Retinal pigment epithelial cell (primary cell): ENCODE measurements around the gene SYTL1.
"Not testable (repeated sequence)": the region's sequence is repeated elsewhere in the genome, so short reads cannot be mapped to it uniquely, and the experiment has no call there.

Experiments used
- DNase-seq: peaks from one replicate; pipeline ENCODE4 v3.0.0-alpha.2; 2010; ENCODE audit warnings: low read depth
- H3K4me3 ChIP-seq: 2 replicates; pipeline ENCODE4 v1.5.1; 2011; ENCODE audit warnings: mild to moderate bottlenecking, low read length, control low read depth, moderate library complexity
- TF ChIP-seq, protein P1 (sequence below): conservative IDR thresholded peaks from 2 replicates; pipeline ENCODE4 v1.5.1; 2011; ENCODE audit warnings: low read depth, low read length, control low read depth, inconsistent platforms

The SYTL1 gene

DNA sequence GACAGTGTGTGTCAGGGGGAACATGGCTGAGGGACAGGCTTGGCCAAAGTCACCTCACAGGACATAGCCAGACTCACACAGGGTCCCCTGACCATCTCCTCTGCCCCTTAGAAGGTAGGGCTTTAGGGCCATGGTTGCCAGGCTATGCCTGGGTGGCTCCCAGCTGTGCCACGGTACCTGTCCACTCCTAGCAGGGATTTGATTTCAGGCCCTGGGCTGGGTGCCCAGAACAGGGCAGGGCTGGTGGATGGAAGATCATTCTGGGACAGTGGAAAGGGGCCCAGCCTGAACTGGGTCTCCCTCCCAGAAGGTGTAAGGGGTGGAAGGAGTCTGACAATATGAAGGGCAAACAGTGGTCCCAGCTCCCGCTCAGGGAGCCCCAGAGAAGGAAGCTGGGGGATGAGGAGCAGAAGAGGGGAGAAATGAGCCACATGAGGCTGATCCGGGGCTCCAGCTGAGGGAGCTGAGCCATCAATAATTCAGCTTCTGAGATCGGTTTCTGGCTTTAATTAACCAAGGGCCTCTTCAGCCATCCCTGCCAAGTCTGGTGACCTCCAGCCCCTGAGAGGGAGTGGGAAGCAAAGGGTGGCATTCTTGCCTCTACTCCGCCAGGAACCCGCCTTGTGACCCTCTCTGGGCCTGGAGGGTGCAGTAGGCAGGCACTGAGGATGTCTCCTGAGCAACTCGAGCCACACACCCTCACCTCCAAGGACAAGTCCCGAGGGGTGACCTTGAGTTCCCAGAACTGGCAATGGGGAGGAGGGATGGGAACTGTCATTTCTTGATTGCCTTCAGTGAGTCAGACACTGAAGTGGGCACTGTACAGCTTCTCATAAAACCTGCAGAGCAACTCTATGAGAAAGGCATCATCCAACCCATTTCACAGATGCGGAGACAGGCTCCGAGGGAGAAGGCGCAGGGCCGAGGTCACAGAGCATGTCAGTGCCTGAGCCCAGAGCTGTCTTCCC, 39.2 kb downstream of the SYTL1 start:
- TF ChIP-seq, protein P1, sequence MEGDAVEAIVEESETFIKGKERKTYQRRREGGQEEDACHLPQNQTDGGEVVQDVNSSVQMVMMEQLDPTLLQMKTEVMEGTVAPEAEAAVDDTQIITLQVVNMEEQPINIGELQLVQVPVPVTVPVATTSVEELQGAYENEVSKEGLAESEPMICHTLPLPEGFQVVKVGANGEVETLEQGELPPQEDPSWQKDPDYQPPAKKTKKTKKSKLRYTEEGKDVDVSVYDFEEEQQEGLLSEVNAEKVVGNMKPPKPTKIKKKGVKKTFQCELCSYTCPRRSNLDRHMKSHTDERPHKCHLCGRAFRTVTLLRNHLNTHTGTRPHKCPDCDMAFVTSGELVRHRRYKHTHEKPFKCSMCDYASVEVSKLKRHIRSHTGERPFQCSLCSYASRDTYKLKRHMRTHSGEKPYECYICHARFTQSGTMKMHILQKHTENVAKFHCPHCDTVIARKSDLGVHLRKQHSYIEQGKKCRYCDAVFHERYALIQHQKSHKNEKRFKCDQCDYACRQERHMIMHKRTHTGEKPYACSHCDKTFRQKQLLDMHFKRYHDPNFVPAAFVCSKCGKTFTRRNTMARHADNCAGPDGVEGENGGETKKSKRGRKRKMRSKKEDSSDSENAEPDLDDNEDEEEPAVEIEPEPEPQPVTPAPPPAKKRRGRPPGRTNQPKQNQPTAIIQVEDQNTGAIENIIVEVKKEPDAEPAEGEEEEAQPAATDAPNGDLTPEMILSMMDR: no peak
- no peak for DNase-seq

DNA sequence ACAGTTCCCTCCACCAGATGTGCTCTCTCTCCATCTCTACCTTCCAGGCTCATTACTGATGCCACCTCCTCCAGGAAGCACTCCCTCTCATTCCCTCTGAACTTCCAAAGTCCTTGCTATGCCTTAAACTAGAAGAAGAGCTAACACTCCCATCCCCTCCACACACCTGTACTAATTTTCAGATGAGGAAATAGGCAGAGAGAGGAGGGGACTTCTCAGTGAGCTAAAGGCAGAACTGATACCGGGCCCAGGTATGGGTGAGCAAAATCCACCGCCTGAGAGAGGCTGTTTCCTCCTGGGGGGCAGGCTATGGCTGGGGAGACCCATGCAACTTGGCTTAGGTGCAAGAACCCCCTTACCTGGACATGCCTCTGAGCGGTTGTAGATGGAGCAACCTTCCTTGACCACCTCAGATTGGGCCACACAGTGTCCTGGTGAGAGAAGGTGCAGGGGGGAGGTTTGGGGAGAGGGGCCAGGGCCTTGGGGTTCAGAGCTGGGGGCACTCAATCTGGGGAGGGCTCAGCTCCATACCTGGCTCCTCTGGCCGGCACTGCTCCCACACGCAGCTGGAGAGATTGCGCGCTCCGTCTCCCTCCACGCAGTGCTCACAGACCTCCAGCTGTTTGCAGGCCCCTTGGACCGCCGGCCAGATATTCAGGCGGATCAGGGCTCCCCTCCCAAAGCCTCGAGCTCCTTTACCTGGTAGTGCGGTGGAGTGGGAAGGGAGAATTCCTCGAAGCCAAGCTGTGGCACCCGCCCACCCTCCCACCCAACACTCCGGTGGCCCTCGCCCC, 40.3 kb downstream of the SYTL1 start:
- H3K4me3 ChIP-seq: no peak overlapping the region
- TF ChIP-seq, protein P1: no peak
- DNase-seq: no peak

More for the DNA sequence above, 39.2 kb downstream of the SYTL1 start:
- H3K4me3 ChIP-seq: no peak overlapping the region

DNA sequence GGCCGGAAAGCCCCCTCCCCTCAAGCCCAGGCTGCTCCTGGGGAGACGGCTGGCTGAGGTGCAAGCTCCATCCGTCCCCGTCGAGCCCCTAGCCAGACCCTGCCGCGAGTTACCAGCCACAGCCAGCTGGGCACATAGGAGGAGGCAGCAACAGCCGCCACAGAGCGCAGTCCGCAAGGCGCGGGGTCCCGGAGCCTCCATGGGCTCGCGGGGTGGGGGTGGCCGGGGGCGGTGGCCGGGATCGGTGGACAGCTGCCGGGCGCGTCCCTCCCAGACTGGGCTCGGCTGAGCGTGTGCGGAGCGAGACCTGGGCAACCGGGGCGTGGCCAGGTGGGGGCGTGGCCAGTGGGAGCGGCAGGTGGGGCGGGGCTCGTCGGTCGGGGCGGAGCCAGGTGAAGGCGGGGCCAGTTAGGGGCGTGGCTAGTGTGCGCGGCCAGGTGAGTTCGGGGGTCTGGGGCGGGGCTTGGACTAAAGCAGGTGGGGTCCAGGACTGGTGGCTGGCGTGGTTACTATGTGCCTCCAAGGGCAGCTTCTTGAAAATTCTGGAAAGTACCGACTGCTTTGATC, 41.3 kb downstream of the SYTL1 start, which contains the start of gene CD164L2:
CD164L2 (minus strand) TSS at position 295 of the 567 bp plus-strand sequence; CDS start at position 201, 94 bp downstream.
- H3K4me3 ChIP-seq: no peak within 1 kb of the TSS
- no peak for DNase-seq
- TF ChIP-seq, protein P1: no peak

DNA sequence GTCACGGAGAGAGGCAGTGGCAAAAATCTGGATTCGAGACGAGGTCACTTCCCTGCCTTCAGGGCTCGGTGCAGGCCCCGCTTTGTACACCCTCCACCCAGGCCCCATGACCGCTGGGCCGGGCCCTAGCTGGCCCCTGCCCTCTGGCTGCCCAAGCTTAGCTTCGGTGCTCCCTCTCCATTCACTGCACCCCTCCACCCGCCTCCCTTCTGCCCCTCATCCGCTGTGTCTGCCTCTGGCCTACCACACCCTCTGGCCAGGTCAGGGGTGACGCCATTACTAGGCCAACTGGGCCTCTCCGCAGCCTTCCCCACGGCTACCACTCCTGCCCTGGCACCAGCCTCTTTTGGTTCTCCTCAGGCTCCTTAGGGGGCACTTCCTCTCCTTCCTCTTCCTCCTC, 41.8 kb downstream of the SYTL1 start:
- no peak for DNase-seq
- TF ChIP-seq, protein P1: no peak
- no peak overlapping the region for H3K4me3 ChIP-seq

DNA sequence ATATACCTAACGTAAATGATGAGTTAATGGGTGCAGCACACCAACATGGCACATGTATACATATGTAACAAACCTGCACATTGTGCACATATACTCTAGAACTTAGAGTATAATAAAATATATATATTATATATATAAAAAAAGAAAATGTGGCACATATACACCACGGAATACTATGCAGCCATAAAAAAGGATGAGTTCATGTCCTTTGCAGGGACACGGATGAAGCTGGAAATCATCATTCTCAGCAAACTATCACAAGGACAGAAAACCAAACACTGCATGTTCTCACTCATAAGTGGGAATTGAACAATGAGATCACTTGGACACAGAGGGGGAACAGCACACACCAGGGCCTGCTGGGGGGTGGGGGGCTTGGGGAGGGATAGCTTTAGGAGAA, 43.0 kb downstream of the SYTL1 start:
- not testable (repeated sequence) for H3K4me3 ChIP-seq, DNase-seq

DNA sequence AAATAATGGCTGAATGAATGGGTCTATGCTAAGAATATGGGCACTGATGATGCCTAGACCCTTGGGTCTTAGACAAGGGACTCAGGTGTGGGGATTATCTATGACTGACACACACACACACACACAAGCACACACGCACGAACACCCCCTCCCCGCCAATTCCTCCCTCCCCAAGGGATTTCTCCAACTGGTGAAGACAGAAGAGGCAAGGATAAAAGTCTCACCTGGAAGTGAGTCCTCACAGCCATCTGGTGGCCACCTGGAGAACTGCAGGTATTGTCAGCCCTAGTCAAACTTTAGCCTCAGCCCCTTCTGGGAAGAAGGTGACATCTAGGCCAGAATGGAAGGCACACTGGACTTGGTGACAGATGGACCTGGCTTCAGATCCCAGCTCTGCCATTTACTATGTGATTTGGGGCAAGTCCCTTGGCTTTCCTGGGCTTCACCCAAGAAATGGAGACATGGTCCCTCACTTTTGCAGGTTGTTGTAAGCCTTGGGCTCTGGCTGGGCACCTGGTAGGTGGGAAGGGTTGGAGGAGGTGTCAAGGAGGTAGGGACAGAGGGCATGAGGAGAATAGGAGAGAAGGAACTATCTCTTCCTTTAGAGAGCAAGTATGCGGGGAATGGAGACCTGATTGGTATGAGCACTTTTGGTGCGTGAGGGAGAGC, 46.6 kb downstream of the SYTL1 start:
- no peak overlapping the region for H3K4me3 ChIP-seq
- TF ChIP-seq, protein P1: peak; percentile 90
- no peak for DNase-seq
